Neural crest cell (in vitro differentiated cells): Measurements from ENCODE around the gene IYD. TPM values are rescaled to one million over a fixed set of nuclear protein-coding genes. Genes with fewer than 3 reads are reported as not detected.

ENCODE experiments used
- DNase-seq: peaks from one replicate; pipeline ENCODE4 v3.0.0; 2021; ENCODE audit warnings: low read depth, mixed read lengths, low spot score
- H3K27ac Mint-ChIP-seq: one replicate; pipeline ENCODE4 v1.8.0; 2021; ENCODE audit warnings: mild to moderate bottlenecking, mixed read lengths; ENCODE audit not compliant: unreplicated experiment
- H3K27me3 Mint-ChIP-seq: 2 replicates; pipeline ENCODE4 v1.8.0; 2021; ENCODE audit warnings: low read depth, mild to moderate bottlenecking, mixed read lengths
- H3K36me3 Mint-ChIP-seq: 2 replicates; pipeline ENCODE4 v1.8.0; 2021; ENCODE audit warnings: low read depth, mild to moderate bottlenecking, mixed read lengths
- H3K4me1 Mint-ChIP-seq: 2 replicates; pipeline ENCODE4 v1.8.0; 2021; ENCODE audit warnings: mixed read lengths
- H3K4me3 Mint-ChIP-seq: one replicate; pipeline ENCODE4 v1.8.0; 2021; ENCODE audit warnings: mild to moderate bottlenecking, mixed read lengths
- H3K9me3 Mint-ChIP-seq: 2 replicates; pipeline ENCODE4 v1.8.0; 2021; ENCODE audit warnings: mixed read lengths
- total RNA-seq: library from RNA; stranded (reverse); gene quantifications from 2 replicates; pipeline ENCODE4 v1.2.1, GENCODE V29; 2021
- TF ChIP-seq, protein P1 (sequence below): fragments of 200-600 bp; sonication (generic); conservative IDR thresholded peaks from 2 replicates; pipeline ENCODE4 v1.5.0; 2021; ENCODE audit warnings: antibody characterized with exemption, mild to moderate bottlenecking

The IYD gene
- total RNA-seq, 1 donor from 2014 or later, result not detected

DNA sequence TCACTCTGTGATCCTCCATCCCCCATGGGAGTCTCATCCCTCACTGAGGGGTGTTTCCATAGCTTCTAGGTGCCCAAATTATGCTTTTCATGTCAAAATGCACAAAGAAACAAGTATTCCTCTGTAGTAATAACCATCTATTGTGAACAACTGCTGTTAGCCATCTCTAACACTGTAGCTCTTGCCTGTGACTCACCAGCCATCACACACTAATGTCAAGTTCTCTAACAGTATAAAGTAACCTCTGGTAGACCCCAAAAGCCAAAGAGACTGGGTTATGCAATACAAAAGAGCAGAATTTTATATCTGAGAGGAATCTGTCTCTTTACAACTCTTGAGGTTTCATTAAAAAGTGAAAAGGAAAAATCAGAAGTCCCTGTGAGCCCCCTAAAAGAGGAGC lies 25.4 kb upstream of the IYD start:
- no peak for DNase-seq
- Mint-ChIP-seq H3K4me1 (no peaks in the 10 kb centered on the region), H3K36me3 (no peaks in the 10 kb centered on the region), H3K4me3 (no peak overlapping the region), H3K27me3 (no peaks in the 10 kb centered on the region), H3K9me3 (no peaks in the 10 kb centered on the region), H3K27ac (no peak overlapping the region)
- TF ChIP-seq, protein P1, sequence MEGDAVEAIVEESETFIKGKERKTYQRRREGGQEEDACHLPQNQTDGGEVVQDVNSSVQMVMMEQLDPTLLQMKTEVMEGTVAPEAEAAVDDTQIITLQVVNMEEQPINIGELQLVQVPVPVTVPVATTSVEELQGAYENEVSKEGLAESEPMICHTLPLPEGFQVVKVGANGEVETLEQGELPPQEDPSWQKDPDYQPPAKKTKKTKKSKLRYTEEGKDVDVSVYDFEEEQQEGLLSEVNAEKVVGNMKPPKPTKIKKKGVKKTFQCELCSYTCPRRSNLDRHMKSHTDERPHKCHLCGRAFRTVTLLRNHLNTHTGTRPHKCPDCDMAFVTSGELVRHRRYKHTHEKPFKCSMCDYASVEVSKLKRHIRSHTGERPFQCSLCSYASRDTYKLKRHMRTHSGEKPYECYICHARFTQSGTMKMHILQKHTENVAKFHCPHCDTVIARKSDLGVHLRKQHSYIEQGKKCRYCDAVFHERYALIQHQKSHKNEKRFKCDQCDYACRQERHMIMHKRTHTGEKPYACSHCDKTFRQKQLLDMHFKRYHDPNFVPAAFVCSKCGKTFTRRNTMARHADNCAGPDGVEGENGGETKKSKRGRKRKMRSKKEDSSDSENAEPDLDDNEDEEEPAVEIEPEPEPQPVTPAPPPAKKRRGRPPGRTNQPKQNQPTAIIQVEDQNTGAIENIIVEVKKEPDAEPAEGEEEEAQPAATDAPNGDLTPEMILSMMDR, result no peak

DNA sequence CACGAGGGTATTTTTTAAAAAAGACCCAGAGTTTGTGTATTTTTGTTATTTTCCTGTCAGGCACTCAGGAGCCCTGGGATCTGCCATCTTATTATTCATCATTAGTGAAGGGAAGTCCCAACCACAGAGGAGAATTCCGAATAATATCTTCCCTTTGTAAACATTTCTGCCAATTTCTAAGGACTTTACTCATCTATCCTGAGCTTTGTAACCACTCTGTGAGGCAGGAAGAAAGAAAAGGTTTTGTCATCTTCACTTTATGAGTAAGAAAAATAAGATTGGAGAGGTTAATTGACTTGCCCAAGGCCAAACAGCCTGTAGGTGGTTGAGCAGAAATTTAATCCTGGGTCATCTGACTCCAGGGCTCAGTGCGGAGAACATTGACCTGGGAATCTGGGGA lies 23.0 kb upstream of the IYD start:
- Mint-ChIP-seq H3K27ac (no peak overlapping the region), H3K9me3 (no peaks in the 10 kb centered on the region), H3K4me3 (no peak overlapping the region), H3K36me3 (no peaks in the 10 kb centered on the region), H3K4me1 (no peaks in the 10 kb centered on the region), H3K27me3 (no peaks in the 10 kb centered on the region)
- TF ChIP-seq, protein P1, result no peak
- no peak for DNase-seq

DNA sequence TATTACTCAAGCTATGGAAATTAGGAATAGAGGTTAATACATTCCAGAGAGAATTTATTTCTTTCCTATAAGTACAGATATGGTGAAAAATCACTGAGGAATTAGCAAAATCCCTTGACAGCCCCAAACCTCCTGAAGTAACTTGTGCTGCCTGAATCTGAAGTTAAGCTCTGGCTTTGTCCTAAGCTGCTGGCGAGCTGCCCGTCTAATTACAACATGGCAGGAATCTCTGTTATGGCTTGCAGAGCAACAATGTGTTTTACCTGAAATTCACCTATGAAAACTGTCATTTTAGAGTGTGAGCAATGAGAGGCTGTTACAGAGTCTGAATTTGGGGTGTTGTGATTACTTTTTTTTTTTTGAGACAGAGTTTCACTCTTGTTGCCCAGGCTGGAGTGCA lies 22.5 kb upstream of the IYD start:
- Mint-ChIP-seq H3K27me3 (no peaks in the 10 kb centered on the region), H3K9me3 (no peaks in the 10 kb centered on the region), H3K27ac (no peak overlapping the region), H3K4me1 (no peaks in the 10 kb centered on the region), H3K4me3 (no peak overlapping the region), H3K36me3 (no peaks in the 10 kb centered on the region)
- TF ChIP-seq, protein P1, result no peak
- DNase-seq, result no peak

- Mint-ChIP-seq H3K9me3 (no peaks in the 10 kb centered on the region), H3K27me3 (no peaks in the 10 kb centered on the region), H3K36me3 (no peaks in the 10 kb centered on the region), H3K4me1 (no peaks in the 10 kb centered on the region), H3K4me3 (no peak overlapping the region), H3K27ac (no peak overlapping the region)
- TF ChIP-seq, protein P1, result no peak
- DNase-seq, result no peak
These were observed 21.0 kb upstream of the IYD start for GRCh38 chr6:150347845-150348244.

- no peaks in the 10 kb centered on the region for H3K36me3 Mint-ChIP-seq
- TF ChIP-seq, protein P1, result no peak
- peaks cover under 1% of the 10 kb centered on the region for H3K4me1 Mint-ChIP-seq
- H3K27me3 Mint-ChIP-seq, result no peaks in the 10 kb centered on the region
- no peak overlapping the region for H3K27ac Mint-ChIP-seq
- no peak overlapping the region for H3K4me3 Mint-ChIP-seq
- DNase-seq, result no peak
- no peaks in the 10 kb centered on the region for H3K9me3 Mint-ChIP-seq
These were observed 19.3 kb upstream of the IYD start for GRCh38 chr6:150349546-150349945.
